Activated CD4-positive, alpha-beta T cell treated with anti-CD3 and anti-CD28 coated beads, Interleukin-2, amount 10 ng/mL, durations not matched to agents 7 days and 5 days (primary cell): ENCODE results near the gene METAP1. TPM values are rescaled to one million over a fixed set of nuclear protein-coding genes. Genes with fewer than 3 reads are reported as not detected.

Source experiments
- CTCF ChIA-PET: fragments of 350-600 bp; sonication (Branson Sonifier 250); formaldehyde crosslinking; loops from one replicate; lab custom pipeline; 2021; ENCODE audit warnings: antibody characterized with exemption; lab: Charles Lee
- POLR2A ChIA-PET: fragments of 350-600 bp; sonication (Branson Sonifier 250); formaldehyde crosslinking; loops from one replicate; lab custom pipeline; 2021; ENCODE audit warnings: antibody characterized with exemption; lab: Charles Lee
- DNase-seq: peaks from one replicate; pipeline ENCODE4 v3.0.0-alpha.2; 2020
- H3K27ac Mint-ChIP-seq: one replicate; pipeline ENCODE4 v1.8.0; 2021; ENCODE audit warnings: mild to moderate bottlenecking, moderate library complexity, mixed read lengths
- H3K27me3 Mint-ChIP-seq: one replicate; pipeline ENCODE4 v1.8.0; 2021; ENCODE audit warnings: mixed read lengths
- H3K36me3 Mint-ChIP-seq: one replicate; pipeline ENCODE4 v1.8.0; 2021; ENCODE audit warnings: low read depth, mixed read lengths
- H3K4me1 Mint-ChIP-seq: one replicate; pipeline ENCODE4 v1.8.0; 2021; ENCODE audit warnings: mixed read lengths
- H3K4me3 Mint-ChIP-seq: one replicate; pipeline ENCODE4 v1.8.0; 2021; ENCODE audit warnings: mild to moderate bottlenecking, moderate library complexity, mixed read lengths
- H3K9me3 Mint-ChIP-seq: one replicate; pipeline ENCODE4 v1.8.0; 2021; ENCODE audit warnings: mixed read lengths
- total RNA-seq, 2 experiments: library from RNA; stranded (reverse); gene quantifications; one replicate each; pipeline ENCODE4 v1.2.3, GENCODE V29; 2021

Gene METAP1
- 10 to 100 TPM; 49.2 to 59.7 TPM for total RNA-seq

DNA sequence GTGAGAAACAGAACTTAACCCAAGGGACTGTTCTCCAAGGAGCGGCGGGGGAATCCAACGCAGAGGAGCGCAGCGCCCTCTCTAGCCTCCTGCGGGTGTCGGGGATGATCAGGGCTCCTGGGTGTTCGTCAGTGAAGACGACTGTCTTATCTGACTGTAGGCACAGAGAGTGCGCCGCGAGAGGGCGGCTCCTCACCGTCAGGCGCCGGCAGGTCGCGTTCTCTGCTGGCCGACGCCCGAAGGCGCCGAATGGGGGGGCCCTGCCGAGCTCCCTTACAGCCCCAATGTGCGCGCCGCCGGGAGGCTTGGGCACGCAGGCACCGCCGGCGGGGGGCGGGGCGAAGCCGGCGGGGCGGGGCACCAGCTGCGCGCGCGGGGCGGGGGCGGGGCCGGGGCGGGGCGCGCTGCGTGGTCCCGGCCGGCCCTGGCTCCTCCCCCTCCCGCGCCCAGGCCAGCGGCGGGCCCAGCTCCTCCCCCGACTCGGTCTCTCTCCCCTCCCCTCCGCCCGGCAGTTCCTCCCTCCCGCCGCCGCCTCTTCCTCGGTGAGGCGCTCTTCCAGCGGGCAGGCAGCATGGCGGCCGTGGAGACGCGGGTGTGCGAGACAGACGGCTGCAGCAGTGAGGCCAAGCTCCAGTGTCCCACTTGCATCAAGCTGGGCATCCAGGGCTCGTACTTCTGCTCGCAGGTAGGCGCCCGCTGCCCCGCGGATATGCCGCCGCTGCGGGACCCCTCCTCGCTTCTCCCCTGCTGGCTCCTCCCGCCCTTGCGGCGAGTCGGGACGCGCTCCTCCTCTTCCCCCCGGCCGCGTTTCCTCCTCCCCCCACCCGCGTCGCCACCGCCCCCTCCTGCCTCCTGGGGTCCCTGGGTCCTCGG lies at the start of gene METAP1:
METAP1 (plus strand) TSS at position 539 of the 873 bp plus-strand sequence; CDS start at position 572, 33 bp downstream.
- ChIA-PET CTCF (interaction anchor here (0.6 to 3.5 kb wide), 35 partner anchors 10 to 952 kb away, joined by 3 to 28 read pairs (median 3); partner anchors contain the start of genes ADH5, EIF4E, RAP1GDS1 and STPG2), POLR2A (interaction anchor here (0.5 to 2.0 kb wide), 5 partner anchors 61 to 846 kb away, joined by 3 to 8 read pairs (median 3); partner anchors contain the start of genes ADH5, EIF4E and TRMT10A)
- H3K9me3 Mint-ChIP-seq: peaks cover 2% of the 10 kb centered on the region
- H3K4me3 Mint-ChIP-seq: peak within 1 kb of the TSS; percentile 83
- DNase-seq: peak; percentile 96
- H3K27ac Mint-ChIP-seq: peak within 1 kb of the TSS; percentile 99
- peaks cover 5% of the 10 kb centered on the region for H3K36me3 Mint-ChIP-seq
- peaks cover 36% of the 10 kb centered on the region for H3K4me1 Mint-ChIP-seq
- H3K27me3 Mint-ChIP-seq: no peaks in the 10 kb centered on the region

DNA sequence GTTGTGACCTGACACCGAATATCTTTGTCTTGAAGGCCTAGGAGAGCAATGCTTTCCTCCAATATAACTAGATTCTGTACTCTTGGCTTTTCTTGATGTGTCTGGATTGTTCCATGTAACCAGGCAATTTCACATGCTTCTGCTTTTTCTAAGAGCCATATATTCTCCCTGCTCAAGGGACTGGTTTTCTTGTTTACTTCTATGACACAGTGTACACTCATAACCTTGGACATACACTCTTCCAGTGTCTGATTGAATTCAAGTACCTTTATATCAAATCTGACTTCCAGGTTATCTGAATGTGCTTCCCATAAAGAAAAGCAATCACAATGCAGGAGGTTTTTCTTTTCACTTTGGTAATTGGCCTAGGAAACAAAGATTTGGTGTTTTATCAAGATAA lies 49.2 kb upstream of the METAP1 start:
- Mint-ChIP-seq H3K9me3 (no peaks in the 10 kb centered on the region), H3K27me3 (peaks cover 5% of the 10 kb centered on the region), H3K4me3 (no peak overlapping the region), H3K27ac (no peak overlapping the region), H3K36me3 (no peaks in the 10 kb centered on the region), H3K4me1 (no peaks in the 10 kb centered on the region)
- no peak for DNase-seq
- ChIA-PET CTCF (interaction anchor here (1.6 kb wide), 1 partner anchor 16 kb away, joined by 3 read pairs; no protein-coding TSS in a partner anchor), POLR2A (no interaction called here)

DNA sequence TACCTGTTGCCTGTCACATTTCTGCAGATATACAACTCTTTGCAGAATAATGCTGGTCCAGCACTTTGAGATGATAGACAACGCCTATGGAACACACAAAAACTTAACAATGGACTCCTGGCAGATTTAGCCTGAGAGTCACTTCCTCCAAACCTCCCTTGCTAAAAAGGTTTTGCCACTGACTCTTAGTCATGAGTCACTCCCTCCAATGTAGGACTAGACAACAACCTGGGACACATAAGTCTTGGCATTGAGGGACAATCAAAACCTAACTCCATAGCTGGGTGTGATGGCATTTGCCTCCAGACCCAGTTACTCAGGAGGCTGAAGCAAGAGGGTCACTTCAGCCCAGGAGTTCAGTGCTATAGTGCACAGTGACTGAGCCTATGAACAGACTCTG lies 44.6 kb upstream of the METAP1 start:
- H3K36me3 Mint-ChIP-seq: no peaks in the 10 kb centered on the region
- H3K27me3 Mint-ChIP-seq: peaks cover 6% of the 10 kb centered on the region
- CTCF ChIA-PET: no interaction called here
- no peak for DNase-seq
- H3K4me3 Mint-ChIP-seq: no peak overlapping the region
- no peaks in the 10 kb centered on the region for H3K9me3 Mint-ChIP-seq
- H3K27ac Mint-ChIP-seq: no peak overlapping the region
- POLR2A ChIA-PET: no interaction called here
- H3K4me1 Mint-ChIP-seq: no peaks in the 10 kb centered on the region

DNA sequence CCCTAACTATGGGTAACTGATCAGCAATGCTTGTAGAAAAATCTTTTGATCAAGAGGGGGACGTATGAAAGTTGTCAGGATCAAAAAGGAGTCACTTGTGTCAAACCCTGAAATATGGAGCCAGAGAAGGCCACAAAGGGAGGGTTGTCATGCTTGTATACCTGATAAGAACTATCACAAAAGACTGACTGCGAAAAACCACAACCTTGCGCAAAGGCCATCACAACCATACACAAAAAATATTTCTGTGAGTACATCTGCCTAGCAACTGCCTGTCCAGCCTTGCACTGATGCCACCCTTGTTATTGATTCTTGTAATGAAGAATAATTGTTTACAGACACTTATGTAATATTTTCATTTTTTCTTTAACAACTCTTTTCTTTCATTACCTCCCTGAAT lies 43.8 kb upstream of the METAP1 start:
- no peaks in the 10 kb centered on the region for H3K36me3 Mint-ChIP-seq
- POLR2A ChIA-PET: no interaction called here

DNA sequence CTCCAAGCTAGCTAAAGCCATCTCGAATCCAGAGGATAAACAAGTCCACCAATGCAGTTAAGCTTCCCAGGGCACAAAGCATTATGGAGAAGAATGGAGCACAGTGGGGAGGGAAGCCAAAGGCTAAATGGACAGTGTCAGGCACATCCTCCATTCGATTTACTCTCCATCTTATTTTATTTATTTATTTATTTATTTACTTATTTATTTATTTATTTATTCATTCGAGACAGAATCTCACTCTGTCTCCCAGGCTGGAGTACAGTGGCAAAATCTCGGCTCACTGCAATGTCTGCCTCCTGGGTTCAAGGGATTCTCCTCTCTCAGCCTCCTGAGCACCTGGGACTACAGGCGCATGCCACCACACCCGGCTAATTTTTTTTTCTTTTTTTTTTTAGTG lies 40.3 kb upstream of the METAP1 start:
- no peak overlapping the region for H3K4me3 Mint-ChIP-seq
- H3K9me3 Mint-ChIP-seq: no peaks in the 10 kb centered on the region
- ChIA-PET CTCF (no interaction called here), POLR2A (no interaction called here)
- H3K4me1 Mint-ChIP-seq: peaks cover 4% of the 10 kb centered on the region
- no peak for DNase-seq
- no peak overlapping the region for H3K27ac Mint-ChIP-seq
- H3K27me3 Mint-ChIP-seq: peaks cover 6% of the 10 kb centered on the region
- H3K36me3 Mint-ChIP-seq: no peaks in the 10 kb centered on the region

More for the DNA sequence above, 43.8 kb upstream of the METAP1 start:
- Mint-ChIP-seq H3K27ac (no peak overlapping the region), H3K4me1 (no peaks in the 10 kb centered on the region), H3K4me3 (no peak overlapping the region), H3K9me3 (no peaks in the 10 kb centered on the region), H3K27me3 (peaks cover 7% of the 10 kb centered on the region)
- no peak for DNase-seq
- CTCF ChIA-PET: no interaction called here

DNA sequence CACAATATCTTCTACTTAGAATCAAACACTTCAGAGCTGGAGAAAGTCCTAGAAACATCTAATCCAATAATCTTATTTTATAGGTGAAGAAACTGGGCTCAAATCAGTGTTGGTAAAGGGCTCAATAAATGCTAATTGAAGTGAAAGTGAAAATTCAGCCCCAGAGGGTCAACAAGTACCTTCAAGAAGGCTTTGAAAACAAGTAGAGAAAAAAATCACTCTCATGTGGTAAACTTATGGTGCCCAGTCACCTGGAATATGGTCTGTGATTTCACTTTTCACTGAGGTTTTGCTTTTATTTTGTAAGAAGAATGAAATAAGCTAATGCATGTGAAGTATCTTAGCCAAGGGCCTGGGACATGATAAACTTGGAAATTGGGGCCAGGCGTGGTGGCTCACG lies 37.5 kb upstream of the METAP1 start:
- DNase-seq: no peak
- H3K27ac Mint-ChIP-seq: no peak overlapping the region
- peaks cover 4% of the 10 kb centered on the region for H3K4me1 Mint-ChIP-seq
- ChIA-PET CTCF (interaction anchor here (0.5 kb wide), 1 partner anchor 150 kb away, joined by 3 read pairs; no protein-coding TSS in a partner anchor), POLR2A (no interaction called here)
- no peak overlapping the region for H3K4me3 Mint-ChIP-seq
- no peaks in the 10 kb centered on the region for H3K36me3 Mint-ChIP-seq
- H3K27me3 Mint-ChIP-seq: peaks cover 6% of the 10 kb centered on the region
- H3K9me3 Mint-ChIP-seq: no peaks in the 10 kb centered on the region

DNA sequence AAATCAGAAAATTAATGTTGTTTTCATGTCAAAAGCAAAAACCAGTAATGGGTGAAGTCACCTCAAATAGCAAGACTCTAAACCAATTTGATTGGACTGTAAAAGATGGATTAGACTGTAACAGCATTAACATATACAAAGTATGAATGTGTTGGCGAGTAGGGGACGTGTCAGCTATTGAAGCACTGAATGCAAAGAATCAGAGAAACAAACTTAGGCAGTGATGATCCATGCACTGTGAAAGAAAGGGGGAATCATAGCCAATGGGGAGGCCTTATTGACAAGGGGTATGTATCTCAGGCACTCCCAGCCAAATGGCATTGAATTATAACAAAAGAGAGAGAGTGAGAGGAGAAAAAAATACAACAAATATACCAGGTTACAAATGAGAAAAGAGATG lies 36.1 kb upstream of the METAP1 start:
- Mint-ChIP-seq H3K9me3 (no peaks in the 10 kb centered on the region), H3K4me3 (no peak overlapping the region), H3K4me1 (peaks cover 4% of the 10 kb centered on the region), H3K36me3 (no peaks in the 10 kb centered on the region), H3K27me3 (peaks cover 4% of the 10 kb centered on the region), H3K27ac (no peak overlapping the region)
- ChIA-PET POLR2A (no interaction called here), CTCF (no interaction called here)
- DNase-seq: no peak

DNA sequence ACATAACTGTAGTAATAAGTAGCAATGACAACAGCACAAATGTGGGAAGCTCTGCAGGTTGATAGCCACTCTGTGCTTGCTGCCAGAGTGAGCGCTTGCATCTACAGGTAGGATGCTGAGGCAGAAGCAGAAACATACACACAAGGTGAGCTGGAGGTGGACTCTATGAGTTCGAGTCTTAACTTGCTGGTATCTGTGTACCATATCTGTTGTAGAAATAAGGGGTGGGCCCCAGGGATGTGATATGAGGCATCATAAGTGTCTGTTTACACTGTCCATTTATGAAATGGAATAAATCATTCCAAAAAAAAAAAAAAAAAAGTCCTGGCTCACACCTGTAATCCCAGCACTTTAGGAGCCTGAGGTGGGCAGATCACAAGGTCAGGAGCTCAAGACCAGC lies 33.8 kb upstream of the METAP1 start:
- Mint-ChIP-seq H3K9me3 (no peaks in the 10 kb centered on the region), H3K4me1 (peaks cover 4% of the 10 kb centered on the region), H3K4me3 (no peak overlapping the region), H3K27ac (no peak overlapping the region), H3K27me3 (no peaks in the 10 kb centered on the region), H3K36me3 (no peaks in the 10 kb centered on the region)
- CTCF ChIA-PET: interaction anchor here (0.6 to 1.6 kb wide), 2 partner anchors 15 to 732 kb away, joined by 3 read pairs; no protein-coding TSS in a partner anchor
- POLR2A ChIA-PET: no interaction called here
- DNase-seq: no peak

DNA sequence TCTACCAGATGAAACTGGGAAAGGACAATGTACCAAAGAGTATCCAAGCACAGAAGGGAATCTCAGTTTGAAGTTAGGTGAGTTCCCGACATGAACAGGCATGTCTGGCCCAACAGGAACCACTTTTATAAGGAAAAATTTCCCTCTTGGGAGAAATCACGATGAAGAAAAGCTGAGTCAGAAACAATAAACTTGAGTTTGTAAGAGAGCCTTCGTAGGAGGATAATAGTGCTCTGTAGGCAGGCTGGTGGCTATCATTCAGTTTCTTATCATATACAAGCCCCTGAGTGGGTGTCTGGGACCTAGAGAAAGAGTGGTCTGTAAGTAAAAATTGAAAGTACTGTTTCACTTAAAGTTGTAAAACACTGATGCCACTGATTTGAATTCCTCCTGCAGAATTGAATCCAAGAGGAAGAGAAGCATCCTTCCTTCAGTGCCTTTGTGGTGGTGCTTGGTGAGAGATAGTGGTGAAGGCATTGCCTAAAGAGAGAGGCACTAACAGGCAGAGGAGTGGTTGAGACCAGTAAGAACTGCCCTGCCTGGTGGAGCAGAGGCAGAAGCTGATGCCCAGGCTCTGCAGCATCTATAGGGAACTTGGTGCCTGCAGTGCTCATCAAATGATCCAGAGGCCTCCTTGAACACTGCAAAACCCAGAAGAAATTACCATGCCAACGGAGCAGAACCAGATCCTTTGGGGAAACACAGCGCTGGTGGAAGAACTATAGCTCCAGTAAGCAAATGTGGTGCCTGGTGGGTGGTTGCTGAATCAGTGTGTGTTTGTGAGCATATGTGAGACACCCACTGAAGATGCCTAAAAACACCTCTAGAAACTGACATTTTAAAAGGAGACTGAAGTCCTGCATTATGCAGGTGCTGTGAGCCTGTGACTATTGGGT lies 31.7 kb upstream of the METAP1 start:
- ChIA-PET POLR2A (no interaction called here), CTCF (interaction anchor here (1.6 kb wide), 1 partner anchor 31 kb away, joined by 3 read pairs; no protein-coding TSS in a partner anchor)
- Mint-ChIP-seq H3K4me3 (no peak overlapping the region), H3K4me1 (no peaks in the 10 kb centered on the region), H3K9me3 (no peaks in the 10 kb centered on the region), H3K36me3 (no peaks in the 10 kb centered on the region), H3K27me3 (peaks cover 2% of the 10 kb centered on the region), H3K27ac (no peak overlapping the region)
- DNase-seq: no peak

DNA sequence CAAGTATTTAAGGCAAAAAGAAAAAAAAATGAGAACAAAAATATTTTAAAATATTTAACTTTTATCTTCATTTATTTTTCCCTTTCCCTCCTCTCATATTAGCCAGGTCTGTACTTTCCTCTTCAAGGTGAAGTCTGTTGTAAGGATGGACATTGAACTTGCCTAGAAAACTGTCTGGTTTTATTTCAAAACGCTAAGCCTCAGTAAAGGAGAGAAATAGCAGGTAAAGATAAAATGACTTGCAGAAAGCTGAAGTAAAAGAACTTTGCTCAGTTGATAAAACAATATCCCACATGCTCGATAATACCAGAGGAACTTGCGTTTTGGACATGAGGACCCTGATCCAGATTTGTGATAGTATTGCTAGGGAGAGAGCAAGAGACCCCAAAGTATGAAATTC lies 28.6 kb upstream of the METAP1 start:
- Mint-ChIP-seq H3K27me3 (peaks cover 11% of the 10 kb centered on the region), H3K36me3 (no peaks in the 10 kb centered on the region), H3K27ac (no peak overlapping the region), H3K9me3 (no peaks in the 10 kb centered on the region), H3K4me3 (no peak overlapping the region), H3K4me1 (no peaks in the 10 kb centered on the region)
- no peak for DNase-seq
- CTCF ChIA-PET: interaction anchor here (1.3 kb wide), 1 partner anchor 28 kb away, joined by 3 read pairs; the partner anchor contains the start of gene METAP1
- POLR2A ChIA-PET: no interaction called here

DNA sequence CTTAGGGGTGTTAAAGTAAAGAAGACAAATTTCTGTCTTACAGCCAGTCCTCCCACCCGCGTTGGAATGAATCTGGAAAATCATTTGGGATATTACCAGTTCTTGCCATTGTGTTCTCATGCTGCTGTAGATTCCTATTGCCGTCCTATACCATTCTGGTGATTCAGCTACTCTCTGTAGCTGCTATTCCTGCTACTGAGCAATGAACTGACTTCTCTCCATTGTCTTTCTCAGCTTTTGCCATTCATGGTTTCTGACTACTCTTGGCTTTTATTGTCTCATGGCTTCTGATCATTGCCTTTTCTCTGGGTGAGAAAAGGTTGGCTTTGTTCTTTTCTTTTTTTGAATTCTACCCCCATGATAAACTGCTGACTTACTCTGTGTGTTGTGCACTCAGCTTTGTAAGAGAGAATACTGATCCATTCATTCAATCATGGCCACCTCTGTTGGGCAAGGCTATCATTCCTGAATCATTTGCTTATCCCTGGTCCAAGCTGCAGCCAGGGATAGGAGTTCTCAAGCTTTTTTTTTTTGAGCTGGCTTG lies 27.7 kb upstream of the METAP1 start:
- CTCF ChIA-PET: no interaction called here
- no peaks in the 10 kb centered on the region for H3K4me1 Mint-ChIP-seq
- no peaks in the 10 kb centered on the region for H3K36me3 Mint-ChIP-seq
- H3K4me3 Mint-ChIP-seq: no peak overlapping the region
- H3K27me3 Mint-ChIP-seq: peaks cover 11% of the 10 kb centered on the region
- POLR2A ChIA-PET: no interaction called here
- no peaks in the 10 kb centered on the region for H3K9me3 Mint-ChIP-seq
- DNase-seq: no peak
- no peak overlapping the region for H3K27ac Mint-ChIP-seq
